GM21529 (cell line): ENCODE data around the gene SLC4A4.

Source experiments
- ATAC-seq: cut with Tn5 transposase; IDR thresholded peaks from one replicate; pipeline ENCODE4 v1.9.1; 2021; ENCODE audit not compliant: unreplicated experiment

Gene SLC4A4

DNA sequence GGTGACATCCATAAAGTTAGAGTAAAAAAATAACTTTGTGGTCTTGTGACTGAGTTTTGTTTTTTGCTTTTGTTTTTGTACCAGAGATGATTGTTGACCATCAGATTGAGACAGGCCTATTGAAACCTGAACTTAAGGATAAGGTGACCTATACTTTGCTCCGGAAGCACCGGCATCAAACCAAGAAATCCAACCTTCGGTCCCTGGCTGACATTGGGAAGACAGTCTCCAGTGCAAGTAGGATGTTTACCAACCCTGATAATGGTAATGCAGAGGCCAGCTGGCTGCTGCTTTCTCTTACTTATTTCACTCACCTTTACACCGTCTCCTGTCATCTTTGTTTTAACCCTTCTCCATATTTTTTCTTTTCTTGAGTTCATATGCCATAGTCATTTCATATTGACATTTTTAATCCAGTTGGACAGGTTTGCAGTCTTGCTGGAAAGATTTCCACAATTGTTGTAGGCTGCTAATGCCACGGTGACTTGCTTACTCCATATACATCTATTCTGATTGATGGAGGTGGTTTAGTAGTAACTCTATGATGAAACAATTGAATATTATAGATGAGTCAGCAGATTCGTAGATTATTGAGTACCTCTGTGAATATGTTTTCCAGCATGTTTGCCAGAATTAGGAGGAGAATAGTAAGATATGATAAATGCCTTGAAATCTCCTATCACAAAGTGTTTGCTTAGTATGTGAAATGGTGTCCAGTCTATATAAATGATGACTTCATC, 18.3 kb downstream of the SLC4A4 start:
- ATAC-seq = no peak

DNA sequence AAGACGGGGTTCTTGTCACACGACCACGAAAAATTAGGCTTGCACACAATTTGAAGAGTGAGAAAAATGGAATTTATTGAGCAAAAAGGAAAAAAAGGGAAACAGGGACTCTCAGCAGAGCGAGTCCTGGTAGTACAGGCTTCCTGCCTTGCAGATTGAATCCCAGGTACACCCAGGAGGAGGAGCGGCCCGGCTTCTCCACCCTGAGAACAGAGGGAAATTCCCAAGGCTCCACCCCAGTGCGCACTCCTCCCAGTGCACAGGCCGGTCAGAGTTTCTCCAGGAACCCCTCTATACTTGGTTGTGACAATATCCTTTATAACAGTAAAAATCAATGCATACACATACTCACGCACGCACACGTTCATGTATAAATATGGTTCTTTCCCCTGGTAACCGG, 22.0 kb downstream of the SLC4A4 start:
- ATAC-seq = no peak

DNA sequence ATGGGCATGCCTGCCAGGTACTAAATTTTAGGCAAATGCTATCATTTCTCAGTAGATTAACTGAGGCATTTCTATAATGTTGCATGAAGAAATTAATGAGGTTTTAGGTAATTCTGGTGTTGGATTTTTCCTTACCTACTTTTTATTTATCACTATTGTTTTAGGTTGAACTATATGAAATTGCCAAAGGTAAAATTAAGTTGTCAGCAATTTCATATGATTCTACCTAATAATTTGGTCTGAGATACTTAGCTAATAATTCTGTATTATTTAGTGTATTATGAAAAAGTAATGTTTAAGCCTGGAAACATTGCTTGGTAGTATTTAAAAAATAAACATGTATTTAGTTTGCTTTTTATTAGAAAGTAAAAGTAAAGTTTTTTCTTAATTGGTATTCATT, 22.7 kb downstream of the SLC4A4 start:
- ATAC-seq = no peak

DNA sequence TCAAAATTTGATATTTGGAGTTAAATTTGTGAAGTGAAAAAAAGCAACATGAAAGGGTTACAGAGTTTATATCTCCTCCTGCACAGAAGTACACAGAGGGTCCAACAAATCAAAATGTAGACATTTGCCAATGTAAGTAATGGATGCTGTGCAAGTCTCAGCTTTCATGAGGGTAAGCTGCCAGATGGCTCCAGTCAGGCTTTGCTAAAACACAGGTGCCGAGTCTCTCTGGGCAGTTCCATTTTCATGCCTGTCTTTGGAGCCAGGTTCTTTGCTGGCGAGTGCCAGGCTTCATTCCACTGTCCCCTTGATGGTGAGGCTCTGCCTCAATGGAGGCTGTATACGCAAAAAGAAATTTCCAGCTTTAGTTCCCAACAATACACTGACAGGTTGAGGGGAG, 27.9 kb downstream of the SLC4A4 start:
- no peak for ATAC-seq

DNA sequence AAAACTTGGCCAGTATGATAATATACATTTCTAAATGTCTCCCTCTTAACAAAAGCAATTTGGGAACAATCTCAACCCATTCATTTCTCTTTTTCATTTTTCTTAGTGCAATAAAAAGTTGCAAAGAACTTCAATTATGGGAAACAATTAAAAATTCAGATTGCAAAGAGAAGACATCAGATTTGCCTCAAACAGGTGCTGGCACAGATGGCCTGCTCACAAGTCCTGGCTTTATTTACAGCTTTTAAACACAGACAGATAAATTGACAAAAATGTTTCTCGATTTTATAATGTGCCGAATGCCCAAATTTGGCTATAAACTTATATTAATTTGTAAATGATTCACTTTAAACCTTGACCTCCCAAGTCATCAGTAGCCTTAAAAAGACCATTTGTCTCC, 28.7 kb downstream of the SLC4A4 start:
- ATAC-seq = no peak

DNA sequence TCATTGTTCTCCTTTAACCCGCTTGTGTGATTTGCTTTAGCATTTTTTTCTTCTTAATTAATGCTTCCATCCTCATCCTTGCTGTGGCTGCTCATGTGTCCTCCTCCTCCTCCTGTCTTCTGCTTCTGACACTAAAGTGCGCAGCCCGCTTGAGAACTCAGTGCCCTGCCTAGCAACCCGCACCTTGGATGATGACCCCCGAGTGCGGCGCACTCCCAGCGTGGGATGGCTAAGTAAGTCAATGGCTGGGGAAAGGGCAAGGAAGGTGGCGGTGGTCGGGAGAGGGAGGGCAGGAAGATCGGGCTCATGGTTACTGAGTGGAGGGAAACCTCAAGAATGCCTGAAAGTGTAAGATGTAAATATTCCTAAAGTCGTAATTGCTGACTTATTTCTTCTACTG, 30.1 kb downstream of the SLC4A4 start:
- no peak for ATAC-seq

DNA sequence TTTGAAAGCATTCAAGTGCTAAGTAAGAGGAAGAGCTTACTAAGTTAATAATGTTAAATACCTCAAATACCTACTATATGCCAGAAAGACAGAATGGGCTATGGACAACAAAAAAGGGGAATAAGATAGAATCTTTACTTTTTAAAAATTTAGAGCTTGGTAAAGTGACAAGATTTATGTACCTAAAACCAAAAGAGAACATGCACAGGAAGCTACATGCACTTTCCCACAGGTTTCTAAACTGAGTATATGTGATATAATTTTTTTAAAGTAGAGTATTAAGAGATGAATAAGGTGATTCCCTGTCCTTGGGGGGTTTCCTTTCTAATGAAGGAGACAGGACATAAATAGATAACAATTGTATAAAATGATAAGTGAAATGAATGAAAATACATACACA, 30.7 kb downstream of the SLC4A4 start:
- ATAC-seq = no peak

DNA sequence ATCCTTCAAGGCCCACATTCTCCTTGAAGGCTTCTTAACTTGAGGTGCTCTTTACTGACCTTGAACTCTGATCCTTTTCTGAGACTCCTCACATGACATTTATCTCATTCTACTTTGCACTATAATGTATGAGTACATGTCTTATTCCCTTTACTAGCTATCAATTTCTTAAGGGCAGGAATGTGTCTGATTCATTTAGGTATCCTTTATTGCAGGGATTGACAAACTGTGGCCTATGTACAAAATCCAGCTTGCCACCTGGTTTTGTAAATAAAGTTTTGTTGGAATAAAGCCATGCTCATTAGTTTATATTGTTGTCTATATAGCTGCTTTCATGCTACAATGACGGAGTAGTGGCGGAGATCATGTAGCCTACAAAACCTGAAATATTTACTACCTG, 36.7 kb downstream of the SLC4A4 start:
- ATAC-seq = no peak

DNA sequence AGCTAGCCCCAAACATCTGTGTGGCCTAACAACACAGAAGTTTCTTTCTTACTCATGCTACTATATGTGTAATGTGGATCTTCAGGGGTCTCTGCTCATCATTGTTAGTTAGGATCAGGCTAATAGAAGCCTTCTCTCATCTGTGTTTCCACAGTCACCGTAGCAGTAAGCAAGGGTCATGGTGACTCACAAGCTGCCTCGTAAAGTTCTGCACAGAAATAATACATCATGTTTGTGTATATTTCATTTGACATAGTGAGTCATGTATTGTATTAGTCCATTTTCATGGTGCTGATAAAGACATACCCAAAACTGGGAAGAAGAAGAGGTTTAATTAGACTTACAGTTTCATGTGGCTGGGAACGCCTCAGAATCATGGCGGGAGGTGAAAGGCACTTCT, 38.7 kb downstream of the SLC4A4 start:
- ATAC-seq = no peak

DNA sequence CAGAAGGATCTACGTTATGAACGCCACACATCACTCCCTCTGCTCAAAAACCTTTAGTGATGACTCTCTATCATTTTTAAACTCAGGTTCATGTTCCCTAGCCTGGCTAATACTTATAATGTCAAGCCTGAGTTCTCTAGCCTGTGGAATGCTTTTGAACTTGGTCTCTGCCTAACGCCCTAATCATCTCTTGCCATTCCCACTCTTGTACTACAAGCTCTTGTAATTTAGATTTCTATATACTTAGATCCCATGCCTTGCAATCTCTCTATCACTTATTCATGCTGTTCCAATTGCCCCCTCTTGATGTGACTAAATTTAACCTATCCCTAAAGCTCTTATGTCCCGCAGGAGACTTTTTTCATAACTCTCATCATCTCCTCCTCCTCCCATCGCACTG, 40.3 kb downstream of the SLC4A4 start:
- ATAC-seq = no peak

DNA sequence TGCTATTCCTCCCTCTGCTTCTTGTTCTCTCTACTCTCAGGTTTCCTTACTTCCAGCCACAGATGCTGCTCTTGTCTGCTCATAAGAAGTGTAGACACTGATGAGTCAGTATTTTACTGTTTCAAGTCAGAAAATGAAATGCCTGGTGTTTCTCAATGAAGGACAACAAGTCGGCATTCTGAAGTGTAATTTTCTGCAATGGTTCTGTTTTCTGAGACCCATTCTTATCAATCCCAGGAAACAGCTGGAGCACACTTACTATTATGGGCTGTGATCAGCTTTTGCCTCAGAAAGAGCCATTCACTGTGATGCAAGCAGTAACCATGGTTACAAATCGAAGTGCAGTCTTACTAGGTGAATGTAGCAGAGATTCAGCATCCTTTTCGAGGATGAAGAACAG, 42.0 kb downstream of the SLC4A4 start:
- ATAC-seq = no peak

DNA sequence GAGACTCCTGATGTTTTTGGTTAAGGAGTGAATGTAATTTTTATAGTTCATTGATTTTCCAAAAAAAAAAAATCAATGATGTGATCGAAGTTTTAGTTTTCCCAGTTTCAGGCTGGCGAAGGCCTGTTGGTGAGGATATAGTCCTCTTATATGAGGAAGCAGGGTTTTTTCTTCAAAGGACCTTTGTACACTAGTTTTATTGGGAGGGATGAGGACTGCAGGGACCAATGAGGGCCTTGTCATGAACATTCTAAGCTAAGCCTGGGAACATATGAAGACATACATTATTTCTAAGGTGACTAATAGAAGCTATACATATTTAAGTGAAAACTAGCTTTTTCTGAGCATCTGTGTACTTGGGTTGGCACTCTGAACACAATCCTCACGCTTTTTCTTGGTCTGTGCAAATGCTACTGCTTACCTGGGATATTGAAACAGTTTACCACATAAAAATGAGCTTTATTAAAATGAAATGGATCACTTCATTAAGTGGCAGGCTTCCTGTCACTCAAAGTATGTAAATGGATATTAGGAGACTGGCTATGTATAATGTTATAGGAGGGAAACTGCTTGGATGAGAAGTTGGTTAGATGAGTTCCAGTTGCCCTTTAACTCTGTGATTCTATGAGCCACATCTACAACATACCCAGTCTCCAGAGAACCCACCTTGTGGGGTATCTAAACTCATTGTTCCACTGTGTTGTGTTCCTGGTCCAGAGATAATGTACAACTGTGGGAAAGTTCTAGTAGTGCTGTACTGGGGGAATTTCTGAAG, 43.5 kb downstream of the SLC4A4 start:
- ATAC-seq = no peak

DNA sequence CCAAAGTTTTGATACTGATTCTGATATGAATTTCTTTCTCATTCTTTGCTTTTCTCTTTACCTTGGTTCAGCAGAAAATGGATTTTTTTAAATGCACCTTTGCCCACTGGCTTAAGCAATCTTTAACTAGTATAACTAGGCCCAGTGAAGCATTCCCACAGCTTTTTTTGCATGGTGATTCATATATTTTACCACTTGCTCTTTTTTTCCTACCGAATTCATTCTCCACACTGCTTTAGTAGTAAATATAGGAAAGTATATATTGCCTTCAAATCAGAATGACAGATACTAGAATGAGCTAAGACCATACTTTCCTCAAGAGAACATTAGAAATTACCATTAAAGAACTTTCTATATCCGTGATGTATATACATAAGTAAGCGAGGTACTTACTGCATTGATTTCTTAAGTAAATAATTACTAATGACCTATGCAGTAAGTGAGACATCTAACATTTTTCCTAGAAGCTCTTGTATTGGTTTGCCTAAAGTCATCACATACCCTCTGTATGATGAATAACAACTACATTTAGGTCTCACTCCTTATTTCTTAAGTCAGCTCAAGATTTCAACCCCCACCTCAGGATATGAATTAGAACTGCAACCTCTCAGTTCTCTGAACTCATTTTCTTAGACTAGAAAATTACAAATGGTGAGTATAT, 44.2 kb downstream of the SLC4A4 start:
- ATAC-seq = no peak

DNA sequence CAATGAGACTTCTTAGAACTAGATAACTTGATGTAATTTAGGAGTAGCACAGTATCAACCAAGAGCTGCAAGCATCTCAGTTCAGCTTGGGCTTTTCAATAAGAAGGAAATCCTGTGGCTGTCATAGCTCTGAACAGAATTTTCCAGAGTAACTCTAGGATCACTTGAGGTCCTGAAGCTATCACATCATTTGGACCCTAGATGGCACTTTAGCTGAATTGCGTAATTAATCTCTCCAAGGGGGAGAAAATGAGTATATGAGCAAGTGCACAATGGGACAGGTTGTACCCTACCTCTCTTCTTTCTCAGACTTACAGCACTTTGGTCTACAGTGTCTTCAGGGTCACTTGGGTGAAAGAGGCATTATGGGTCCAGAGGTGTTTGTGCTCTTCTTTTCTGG, 45.2 kb downstream of the SLC4A4 start:
- ATAC-seq = no peak

DNA sequence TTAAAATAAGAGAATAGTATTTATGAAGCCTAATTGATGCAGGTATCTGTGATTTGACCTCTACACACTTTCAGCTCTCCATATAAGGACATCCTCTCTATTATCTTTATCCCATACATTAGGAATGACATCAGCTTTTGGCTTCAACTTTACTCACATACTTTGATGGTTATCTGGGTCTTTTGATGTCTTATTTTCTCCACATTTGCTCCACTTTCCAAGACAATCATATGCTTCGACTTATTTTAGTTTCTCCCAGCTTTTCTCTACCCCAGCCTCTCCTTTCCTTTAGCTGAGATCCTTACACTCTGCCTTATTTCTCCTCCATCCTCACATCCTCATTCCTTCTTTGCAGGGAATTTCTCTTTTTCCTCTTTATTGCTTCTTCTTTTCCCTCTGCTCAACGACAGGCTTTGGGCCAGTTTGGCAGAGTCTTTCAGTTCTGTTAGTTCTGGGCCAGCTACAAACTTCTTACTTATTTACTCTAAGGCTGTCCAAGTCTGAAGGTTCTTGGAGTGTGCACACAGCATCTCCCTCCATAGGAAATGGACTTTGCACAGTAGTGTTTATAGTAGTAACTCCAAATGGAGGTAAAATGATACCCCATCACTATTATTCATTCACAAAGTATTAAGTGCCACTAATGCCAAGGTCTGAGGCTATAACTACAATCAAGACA, 50.5 kb downstream of the SLC4A4 start:
- no peak for ATAC-seq

DNA sequence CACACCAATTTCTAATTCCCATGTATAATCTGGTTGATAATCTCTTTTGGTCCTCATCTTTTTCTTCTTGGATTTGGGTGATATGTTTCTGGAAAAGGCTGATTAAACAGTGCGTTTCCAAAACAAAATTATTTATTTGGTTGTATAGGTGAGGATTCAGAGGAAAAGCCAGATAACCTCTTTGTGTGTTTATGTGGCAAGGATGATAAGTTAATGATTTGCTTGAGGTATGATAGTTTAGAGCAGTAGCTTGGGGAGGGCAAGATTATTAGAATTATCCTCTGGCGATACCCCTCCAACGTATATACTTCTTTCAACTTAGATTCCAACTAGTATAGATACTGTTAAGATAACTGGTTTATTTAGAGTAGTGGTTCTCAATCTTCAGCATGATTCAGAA, 53.3 kb downstream of the SLC4A4 start:
- ATAC-seq = no peak

DNA sequence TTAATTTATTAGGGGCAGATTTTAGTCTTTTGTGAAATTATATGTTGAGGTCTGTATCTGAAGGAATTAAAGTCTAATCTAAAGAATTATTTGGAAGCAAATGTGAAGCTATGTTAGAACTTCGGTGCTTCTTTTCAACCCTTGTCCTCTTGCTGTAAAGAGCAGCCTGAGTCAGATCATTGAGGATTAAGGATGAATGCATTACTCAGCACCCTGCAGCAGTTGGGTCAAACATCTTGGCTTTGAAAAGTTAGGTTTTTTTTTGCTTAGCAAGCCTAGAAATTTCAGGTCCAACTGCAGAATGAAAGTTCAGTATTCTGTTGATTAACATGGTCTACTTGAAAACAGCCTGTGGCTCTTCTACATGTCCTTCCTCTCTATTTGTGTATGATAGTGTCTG, 57.6 kb downstream of the SLC4A4 start:
- no peak for ATAC-seq

DNA sequence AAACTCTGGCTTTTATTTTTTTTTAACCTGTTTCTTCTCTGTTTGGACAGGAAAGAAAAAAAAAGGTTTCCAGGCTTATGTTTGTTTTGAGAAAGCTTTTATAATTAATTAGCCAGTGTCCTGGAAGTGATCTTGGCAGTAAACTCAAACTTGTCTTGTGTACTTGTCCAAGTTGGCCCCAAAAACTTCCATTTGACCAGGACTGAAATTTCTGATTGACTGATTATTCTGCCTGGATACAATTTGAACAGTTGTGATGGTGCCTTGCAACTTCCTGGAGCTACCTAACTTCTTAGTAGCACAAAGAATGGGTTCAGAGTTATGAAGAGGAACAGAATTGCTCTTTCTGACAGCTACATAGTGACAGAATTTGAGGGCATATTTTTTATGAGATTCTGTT, 62.0 kb downstream of the SLC4A4 start:
- ATAC-seq = no peak

DNA sequence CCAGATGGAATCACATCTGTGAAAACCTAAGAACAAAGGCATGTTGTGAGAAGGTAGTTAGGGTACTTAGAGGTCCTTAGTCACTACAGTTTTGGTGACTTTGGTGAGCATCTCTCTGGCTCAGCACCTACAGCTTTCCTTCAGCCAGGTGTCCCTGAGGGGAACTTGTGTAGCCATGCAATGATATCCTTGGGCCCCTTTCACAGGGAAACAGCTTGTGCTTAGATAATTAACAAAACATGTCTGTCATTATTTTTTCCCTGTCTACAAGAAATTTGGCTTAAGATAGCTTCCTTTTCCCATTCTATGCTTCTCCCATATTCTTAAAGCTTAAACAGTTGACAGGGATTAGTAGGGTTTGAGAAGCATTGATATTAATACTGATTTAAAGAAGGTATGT, 63.8 kb downstream of the SLC4A4 start:
- no peak for ATAC-seq

DNA sequence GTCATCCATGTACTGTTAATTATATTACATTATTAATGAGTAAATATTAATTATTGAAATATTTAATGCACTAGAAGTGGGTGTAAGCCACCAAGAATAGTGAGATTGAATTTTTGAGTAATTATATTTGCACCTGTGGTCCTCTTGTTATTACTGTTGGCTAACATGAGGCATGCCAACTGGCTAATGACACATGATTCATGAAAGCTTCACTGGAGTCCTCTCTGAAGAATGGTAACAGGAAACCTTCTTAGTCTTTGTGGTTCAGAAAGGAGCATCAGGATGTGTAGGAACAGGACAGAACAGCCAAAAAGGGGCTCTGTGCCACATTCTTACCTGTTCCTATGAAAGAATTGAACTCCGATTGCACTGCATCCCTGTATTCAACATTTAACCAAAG, 65.2 kb downstream of the SLC4A4 start:
- ATAC-seq = no peak

DNA sequence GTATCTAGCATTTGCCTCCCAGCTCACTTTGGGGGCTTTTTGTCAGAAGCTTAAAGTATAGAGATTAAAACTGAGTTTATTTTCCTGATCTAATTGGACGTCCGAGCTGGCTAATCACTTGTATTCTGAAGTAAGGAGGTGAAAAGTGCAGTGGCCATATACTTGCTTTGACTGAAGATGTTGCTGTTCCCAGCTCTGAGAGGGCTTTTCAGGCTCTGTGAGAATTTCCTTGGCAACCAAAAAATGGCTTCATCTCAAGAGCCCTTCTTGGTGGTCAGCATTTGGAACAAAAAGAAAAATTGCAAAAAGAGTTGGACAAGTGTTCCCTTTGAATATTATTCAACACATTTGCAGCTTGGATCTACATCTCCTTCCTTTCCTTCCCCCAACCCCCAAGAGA, 67.0 kb downstream of the SLC4A4 start:
- ATAC-seq = no peak
